HG03139 (cell line): ENCODE results near the gene HS6ST2.

Source experiments
- ATAC-seq: cut with Tn5 transposase; IDR thresholded peaks from one replicate; pipeline ENCODE4 v1.9.1; 2021; ENCODE audit not compliant: unreplicated experiment

HS6ST2 gene

DNA sequence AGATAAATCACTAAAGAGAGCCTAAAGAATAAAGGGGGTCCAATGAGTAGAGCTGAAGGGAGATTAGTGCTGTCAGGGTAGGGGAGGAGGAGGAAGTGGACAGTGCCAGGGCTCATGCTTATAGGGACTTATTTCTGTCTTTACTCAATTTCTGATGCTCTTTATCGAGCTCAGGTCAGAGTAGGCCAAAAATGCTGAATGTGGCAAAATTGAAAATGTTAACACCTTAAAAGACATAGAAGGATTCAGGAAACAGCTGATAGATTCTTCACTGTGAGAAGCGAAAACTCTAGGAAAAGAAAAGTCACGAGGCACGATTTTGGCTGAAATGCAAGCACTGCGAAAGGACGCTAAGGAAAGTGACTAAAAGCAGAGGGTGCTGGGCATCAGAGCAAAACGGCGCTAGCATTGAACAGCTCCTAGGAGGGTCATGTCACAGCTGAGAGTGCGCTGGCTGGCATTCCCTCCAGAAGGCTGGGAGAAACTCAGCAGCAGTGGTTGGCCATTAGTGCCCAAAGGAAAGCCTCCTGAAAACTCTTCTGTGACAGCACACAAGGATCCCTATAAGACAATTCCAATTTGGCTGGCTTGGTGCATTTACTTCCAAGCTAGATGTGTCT lies 150.9 kb downstream of the HS6ST2 start:
- no peak for ATAC-seq

DNA sequence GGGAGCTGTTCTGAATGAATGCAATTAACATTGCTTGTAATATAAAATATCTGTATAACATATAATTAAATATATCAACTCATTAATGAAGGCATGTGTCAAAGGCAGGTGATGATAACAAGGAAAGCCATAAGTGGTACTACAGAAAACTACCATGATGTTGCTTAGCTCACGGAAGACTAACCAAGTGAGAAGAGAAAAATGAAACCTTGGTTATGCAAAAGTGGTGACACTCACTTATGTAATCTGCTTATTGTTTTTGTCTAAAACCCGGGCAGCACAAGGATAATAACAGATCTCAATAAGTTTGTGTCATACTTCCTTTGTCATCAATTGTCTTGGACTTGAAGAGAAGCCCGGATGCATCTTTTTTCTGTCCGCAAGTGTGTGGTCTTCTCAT lies 156.4 kb downstream of the HS6ST2 start:
- no peak for ATAC-seq

DNA sequence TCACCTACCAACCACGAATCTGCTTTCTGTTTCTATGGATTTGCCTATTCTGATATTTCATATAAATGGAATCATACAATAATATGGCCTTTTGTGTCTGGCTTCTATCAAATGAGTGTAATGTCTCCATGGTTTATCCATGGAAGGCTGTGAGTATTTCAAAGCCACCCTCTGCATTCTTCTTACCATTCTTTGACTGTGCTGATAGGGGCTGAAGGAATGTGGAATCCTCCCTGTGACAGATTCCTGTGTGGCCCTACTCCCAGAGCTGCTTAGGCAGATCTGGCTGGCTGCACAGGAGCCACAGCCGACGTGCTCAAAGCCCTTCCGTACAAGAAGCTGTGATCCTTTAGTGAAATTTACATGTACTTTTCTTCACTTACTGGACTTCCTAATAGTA lies 163.2 kb downstream of the HS6ST2 start:
- ATAC-seq: no peak

- no peak for ATAC-seq
Measured at GRCh38 chrX:132791714-132792113, 166.7 kb downstream of the HS6ST2 start.

DNA sequence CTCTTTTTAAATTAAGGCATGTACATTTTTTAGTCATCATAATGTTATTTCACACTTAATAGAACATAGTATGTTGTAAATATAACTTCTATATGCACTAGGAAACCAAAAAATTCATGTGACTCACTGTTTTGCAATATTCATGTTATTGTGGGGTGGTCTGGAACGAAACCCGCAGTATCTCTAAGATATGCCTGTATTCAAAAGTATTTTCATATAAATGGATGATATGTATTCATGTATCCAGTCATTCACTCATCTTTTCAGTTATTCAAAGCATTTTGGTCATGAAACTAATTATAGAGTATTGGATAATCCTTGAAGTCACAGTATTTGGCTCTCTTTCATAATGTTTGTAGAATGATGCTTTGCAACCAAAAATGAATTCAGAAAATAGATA lies 168.1 kb downstream of the HS6ST2 start:
- no peak for ATAC-seq

GRCh38 chrX:132786217-132786616 lies 172.2 kb downstream of the HS6ST2 start:
- ATAC-seq: no peak

DNA sequence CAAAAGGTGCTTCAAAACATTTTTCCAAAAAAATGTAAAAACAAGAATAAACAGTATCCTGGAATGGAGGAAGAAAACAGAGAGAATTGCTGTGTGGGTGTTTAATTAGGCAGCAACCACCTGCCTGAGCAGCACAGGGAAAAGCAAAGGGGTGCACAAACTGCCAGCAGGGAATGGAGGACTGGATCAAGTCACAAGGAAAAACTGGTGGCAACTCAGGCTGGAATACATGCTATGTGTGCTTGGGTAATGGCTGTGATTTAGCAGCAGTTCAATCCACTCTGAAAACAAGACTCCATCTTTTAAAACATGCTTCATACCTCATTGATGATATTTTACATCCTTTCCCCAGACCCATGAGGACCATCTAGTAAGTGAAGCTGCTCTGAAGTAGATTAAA lies 179.5 kb downstream of the HS6ST2 start:
- ATAC-seq: no peak

GRCh38 chrX:132776486-132777210 lies 181.8 kb downstream of the HS6ST2 start:
- no peak for ATAC-seq

- ATAC-seq: no peak
Measured at GRCh38 chrX:132775263-132775823, 183.1 kb downstream of the HS6ST2 start.

- no peak for ATAC-seq
Measured at GRCh38 chrX:132774010-132774714, 184.3 kb downstream of the HS6ST2 start.

DNA sequence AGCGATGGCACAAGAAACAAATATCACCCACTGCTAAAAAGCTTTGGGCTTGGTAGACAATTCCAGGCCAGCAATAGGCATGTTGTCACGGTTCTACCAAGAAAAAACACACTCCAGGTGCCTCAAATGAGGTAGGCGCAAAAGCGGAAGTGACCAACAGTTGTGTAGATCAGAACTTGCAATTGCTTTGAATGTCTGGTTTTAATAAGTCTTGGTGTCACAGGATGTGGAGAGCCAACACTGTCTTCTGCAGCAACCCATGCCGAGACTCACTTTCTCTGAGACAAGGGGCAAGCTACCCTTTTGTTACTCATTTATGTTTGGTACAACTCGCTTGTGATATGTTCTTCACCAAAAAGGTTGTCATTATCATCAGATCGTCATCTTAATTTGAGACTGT lies 188.8 kb downstream of the HS6ST2 start:
- ATAC-seq: no peak

- ATAC-seq: no peak
Measured at GRCh38 chrX:132766452-132766851, 192.0 kb downstream of the HS6ST2 start.

- ATAC-seq: no peak
Measured at GRCh38 chrX:132763528-132763927, 194.9 kb downstream of the HS6ST2 start.

DNA sequence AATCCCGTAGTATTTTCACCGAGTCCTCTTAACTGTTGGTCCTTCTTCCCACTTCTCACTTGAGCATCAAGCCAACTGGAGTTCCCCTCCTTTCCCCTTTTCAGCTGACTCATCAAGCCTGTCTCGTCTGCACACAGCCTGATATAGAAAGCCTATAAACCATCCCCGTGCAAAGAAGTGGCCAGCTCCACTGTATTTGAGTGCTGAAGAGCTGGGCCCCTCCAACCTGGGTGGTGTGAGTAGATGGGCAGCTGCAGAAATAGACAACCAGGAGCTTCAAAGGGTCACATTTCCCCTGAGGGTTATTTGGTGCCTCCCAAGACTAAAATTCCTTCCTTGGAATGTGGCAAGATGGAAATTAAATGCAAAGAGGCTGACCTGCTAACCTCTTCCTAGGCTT lies 199.7 kb downstream of the HS6ST2 start:
- ATAC-seq: no peak

DNA sequence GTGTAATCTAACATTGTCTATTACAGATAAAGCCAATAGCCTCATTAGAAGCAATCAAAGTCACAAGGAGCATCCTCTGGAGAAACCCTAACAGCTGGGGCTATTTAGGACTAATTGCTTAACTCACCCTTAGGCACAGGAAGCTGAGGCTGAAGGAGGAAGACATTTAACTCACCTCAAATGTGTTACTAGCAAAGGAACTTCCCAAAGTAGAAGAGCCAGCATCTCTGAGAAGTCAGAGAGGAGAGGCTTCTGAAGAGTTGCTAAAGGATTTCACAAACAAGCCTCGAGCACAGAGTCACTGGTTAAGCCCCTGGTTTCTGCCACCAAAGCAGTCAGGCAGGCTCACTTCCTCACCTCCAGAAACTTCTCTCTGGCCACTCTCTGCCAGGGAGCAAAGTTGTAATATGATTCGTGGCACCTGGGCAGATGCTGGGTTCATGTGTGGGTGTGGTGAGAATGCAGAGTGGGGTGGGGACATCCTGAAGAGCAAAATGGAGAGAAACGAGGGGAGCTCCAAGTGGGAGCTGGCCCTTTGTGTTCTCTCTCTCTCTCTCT lies 201.3 kb downstream of the HS6ST2 start:
- ATAC-seq: no peak

GRCh38 chrX:132756439-132756838 lies 202.0 kb downstream of the HS6ST2 start:
- no peak for ATAC-seq

- ATAC-seq: no peak
Measured at GRCh38 chrX:132751063-132751690, 207.3 kb downstream of the HS6ST2 start.

- no peak for ATAC-seq
Measured at GRCh38 chrX:132750331-132751062, 207.9 kb downstream of the HS6ST2 start.

DNA sequence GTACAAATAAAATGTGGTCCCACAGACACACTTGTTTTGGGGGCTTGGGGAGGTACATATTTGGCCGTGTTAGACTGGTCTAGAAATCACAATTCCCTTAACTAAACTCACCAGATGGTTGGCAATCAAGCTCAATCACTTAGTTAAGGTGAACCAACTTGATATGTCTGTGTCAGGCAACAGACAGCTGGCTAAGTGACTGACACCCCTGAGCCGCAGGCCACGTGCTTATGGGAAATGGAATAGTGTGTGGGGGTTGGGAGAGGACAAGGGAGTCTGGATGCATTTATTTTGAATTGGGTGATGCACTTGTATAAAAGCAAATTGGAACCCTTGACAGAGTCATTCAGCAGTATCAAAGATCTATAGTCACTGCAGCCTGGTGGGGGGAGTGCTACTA lies 209.0 kb downstream of the HS6ST2 start:
- ATAC-seq: no peak

DNA sequence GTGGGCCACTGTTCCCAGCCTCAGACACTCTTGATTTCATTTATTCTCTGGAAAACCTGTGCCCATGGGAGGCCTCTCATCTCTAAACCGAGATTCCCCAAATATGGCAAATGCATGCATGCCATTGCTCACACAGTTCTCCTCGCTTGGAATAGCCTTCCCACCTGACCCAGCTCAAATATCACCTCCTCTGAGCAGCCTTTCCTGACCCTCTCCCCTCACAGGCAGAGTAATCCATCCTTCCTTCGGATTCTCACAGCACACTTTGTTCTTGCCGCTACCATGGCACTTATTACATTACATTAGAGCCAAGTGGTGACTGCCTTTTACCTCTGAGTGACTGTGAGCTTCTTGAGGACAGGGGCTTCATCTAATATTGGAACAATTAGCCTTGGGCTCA lies 209.5 kb downstream of the HS6ST2 start:
- no peak for ATAC-seq
